SK-N-SH (cell line): ENCODE data around the gene VWC2L. TPM values are rescaled to one million over a fixed set of nuclear protein-coding genes. Genes with fewer than 3 reads are reported as not detected.

Source experiments
- CTCF ChIA-PET: fragments of 300-600, 350-600 bp; formaldehyde crosslinking; extraction: SDS; loops from one replicate; lab custom pipeline; 2021; lab: Yijun Ruan, JAX
- POLR2A ChIA-PET: fragments of 350-600 bp; sonication (Branson Sonifier 250); formaldehyde crosslinking; extraction: SDS; loops from one replicate; lab custom pipeline; 2020; ENCODE audit warnings: antibody characterized with exemption, inconsistent platforms; lab: Yijun Ruan, JAX
- DNase-seq: peaks from one replicate; pipeline ENCODE4 v3.0.0; 2012
- H2AFZ ChIP-seq: fragments of 200-600 bp; sonication (generic); 2 replicates; pipeline ENCODE4 v1.8.1; 2016; ENCODE audit warnings: antibody characterized with exemption, mild to moderate bottlenecking, low read depth
- H3F3A ChIP-seq: fragments of 200-600 bp; sonication (generic); replicated peaks from 2 replicates; pipeline ENCODE3; 2016; ENCODE audit warnings: antibody characterized with exemption, mild to moderate bottlenecking; ENCODE audit not compliant: insufficient read depth
- H3K27ac ChIP-seq, 2 experiments: fragments of 200-500 bp in 1 of 2; fragments of 200-600 bp in 1 of 2; sonication (Bioruptor generic) in 1 of 2; sonication (generic), shearing (Covaris generic) in 1 of 2; 2 replicates each; pipeline versions ENCODE4 v1.5.1 to v1.6.1; 2014 to 2016; ENCODE audit warnings: low read depth in 2 of 2, inconsistent platforms in 1 of 2, low read length in 1 of 2, mild to moderate bottlenecking in 1 of 2, mixed read lengths in 1 of 2
- H3K27me3 ChIP-seq: fragments of 200-600 bp; sonication (generic), shearing (Covaris generic); 2 replicates; pipeline ENCODE4 v1.6.1; 2016; ENCODE audit warnings: mixed run types; ENCODE audit not compliant: insufficient read depth
- H3K36me3 ChIP-seq, 2 experiments: fragments of 200-500 bp in 1 of 2; fragments of 200-600 bp in 1 of 2; sonication (Bioruptor generic) in 1 of 2; sonication (generic) in 1 of 2; replicated peaks in 1 of 2; 2 replicates each; pipeline versions ENCODE3 to v1.5.1; 2014 to 2016; ENCODE audit warnings: low read length in 1 of 2, mild to moderate bottlenecking in 1 of 2; ENCODE audit not compliant: insufficient read depth in 2 of 2, control insufficient read depth in 1 of 2
- H3K4me1 ChIP-seq, 2 experiments: fragments of 200-500 bp in 1 of 2; fragments of 200-600 bp in 1 of 2; sonication (Bioruptor generic) in 1 of 2; sonication (generic), shearing (Covaris generic) in 1 of 2; 2 replicates each; pipeline versions ENCODE4 v1.5.1 to v1.6.1; 2014 to 2016; ENCODE audit warnings: low read depth in 1 of 2, low read length in 1 of 2, mixed run types in 1 of 2; ENCODE audit not compliant: insufficient read depth in 2 of 2, control insufficient read depth in 1 of 2
- H3K4me2 ChIP-seq: fragments of 200-600 bp; sonication (generic), shearing (Covaris generic); 2 replicates; pipeline ENCODE4 v1.6.1; 2017; ENCODE audit warnings: mixed run types
- H3K4me3 ChIP-seq, 2 experiments: fragments of 200-500 bp in 1 of 2; fragments of 200-600 bp in 1 of 2; sonication (Bioruptor generic) in 1 of 2; sonication (generic), shearing (Covaris generic) in 1 of 2; 2 replicates each; pipeline versions ENCODE4 v1.5.1 to v1.8.1; 2014 to 2016; ENCODE audit warnings: low read depth in 2 of 2, inconsistent platforms in 1 of 2, low read length in 1 of 2, mild to moderate bottlenecking in 1 of 2, mixed read lengths in 1 of 2, moderate library complexity in 1 of 2
- H3K79me2 ChIP-seq: fragments of 200-600 bp; sonication (generic); 2 replicates; pipeline ENCODE4 v1.8.1; 2017; ENCODE audit warnings: mild to moderate bottlenecking; ENCODE audit not compliant: insufficient read depth
- H3K9ac ChIP-seq: fragments of 200-600 bp; sonication (generic); 2 replicates; pipeline ENCODE4 v1.6.1; 2017; ENCODE audit warnings: mixed run types
- H3K9me2 ChIP-seq: fragments of 200-600 bp; sonication (generic); 2 replicates; pipeline ENCODE4 v1.6.1; 2017; ENCODE audit warnings: mixed run types
- H3K9me3 ChIP-seq: fragments of 200-600 bp; sonication (generic); 2 replicates; pipeline ENCODE4 v1.6.1; 2017; ENCODE audit warnings: mixed run types, mild to moderate bottlenecking, moderate library complexity
- H4K20me1 ChIP-seq: fragments of 200-600 bp; sonication (generic); 2 replicates; pipeline ENCODE4 v1.6.1; 2017; ENCODE audit warnings: mild to moderate bottlenecking, mixed run types; ENCODE audit not compliant: insufficient read depth
- CHD2 ChIP-seq: fragments of 150-350 bp; IDR thresholded peaks from 2 replicates; pipeline ENCODE4 v1.6.1; 2018; ENCODE audit warnings: low read length; ENCODE audit not compliant: partially characterized antibody
- EP300 ChIP-seq, 2 experiments: IDR thresholded peaks; 2 replicates each; pipeline versions ENCODE4 v1.4.0 to v1.6.1; 2012; ENCODE audit warnings: borderline replicate concordance in 1 of 2, low read depth in 1 of 2, low read length in 1 of 2
- EZH2phosphoT487 ChIP-seq: fragments of 200-600 bp; sonication (generic); IDR thresholded peaks from 2 replicates; pipeline ENCODE4 v1.6.1; 2017; ENCODE audit warnings: low read depth, mixed run types, mild to moderate bottlenecking, antibody characterized with exemption, moderate library complexity, borderline replicate concordance
- FOXJ3 ChIP-seq: sonication (generic); formaldehyde crosslinking; IDR thresholded peaks from 2 replicates; pipeline ENCODE4 v1.5.1; 2020; ENCODE audit warnings: mild to moderate bottlenecking, missing genetic modification reagents
- GABPA ChIP-seq: IDR thresholded peaks from 2 replicates; pipeline ENCODE4 v1.4.0; 2012; ENCODE audit warnings: low read depth, mild to moderate bottlenecking
- JUND ChIP-seq: IDR thresholded peaks from 2 replicates; pipeline ENCODE4 v1.4.0; 2012
- MAX ChIP-seq: IDR thresholded peaks from 2 replicates; pipeline ENCODE4 v1.4.0; 2012; ENCODE audit warnings: low read depth
- MEF2A ChIP-seq: IDR thresholded peaks from 2 replicates; pipeline ENCODE4 v1.4.0; 2012; ENCODE audit warnings: low read depth, borderline replicate concordance
- MXI1 ChIP-seq: IDR thresholded peaks from 2 replicates; pipeline ENCODE4 v1.6.1; 2012; ENCODE audit warnings: mild to moderate bottlenecking, low read depth, low read length, improper control_type of control experiment
- NRF1 ChIP-seq: IDR thresholded peaks from 2 replicates; pipeline ENCODE4 v1.6.1; 2012; ENCODE audit warnings: low read depth, mild to moderate bottlenecking, low read length
- POLR2AphosphoS5 ChIP-seq: IDR thresholded peaks from 2 replicates; pipeline ENCODE4 v1.6.1; 2012; ENCODE audit warnings: low read depth, low read length
- RAD21 ChIP-seq: IDR thresholded peaks from 2 replicates; pipeline ENCODE4 v1.6.1; 2012; ENCODE audit warnings: mild to moderate bottlenecking, low read length
- RCOR1 ChIP-seq: fragments of 150-350 bp; IDR thresholded peaks from 2 replicates; pipeline ENCODE4 v1.6.1; 2017; ENCODE audit warnings: antibody characterized with exemption, low read length
- SIN3A ChIP-seq: IDR thresholded peaks from 2 replicates; pipeline ENCODE4 v1.6.1; 2012; ENCODE audit warnings: low read depth, mild to moderate bottlenecking, low read length, moderate library complexity, borderline replicate concordance
- SMC3 ChIP-seq: IDR thresholded peaks from 2 replicates; pipeline ENCODE4 v1.6.1; 2012; ENCODE audit warnings: low read depth, low read length, improper control_type of control experiment
- TCF12 ChIP-seq: IDR thresholded peaks from 2 replicates; pipeline ENCODE4 v1.4.0; 2012
- TEAD4 ChIP-seq: IDR thresholded peaks from 2 replicates; pipeline ENCODE4 v1.4.0; 2012; ENCODE audit warnings: mild to moderate bottlenecking, borderline replicate concordance; ENCODE audit not compliant: insufficient read depth
- USF2 ChIP-seq: fragments of 150-350 bp; IDR thresholded peaks from 2 replicates; pipeline ENCODE4 v1.6.1; 2017; ENCODE audit warnings: antibody characterized with exemption, low read length, low read depth, borderline replicate concordance
- WGBS: methylation state at CpG from one replicate; pipeline ENCODE4 v1.1.6; 2017; ENCODE audit warnings: low lambda C conversion rate; 5-methylcytosine and 5-hydroxymethylcytosine counted together
- polyA plus RNA-seq, 3 experiments: library from polyadenylated mRNA; depleted of rRNA; stranded (reverse); fragments of >200 nt; gene quantifications; 2 replicates each; pipeline ENCODE4 v1.2.3, GENCODE V29; 2012
- TF ChIP-seq, protein P1 (sequence below): IDR thresholded peaks from 2 replicates; pipeline ENCODE4 v1.4.0; 2012; ENCODE audit warnings: low read depth, borderline replicate concordance
- TF ChIP-seq, protein P2 (sequence below): IDR thresholded peaks from 2 replicates; pipeline ENCODE4; 2012

The VWC2L gene
- polyA plus RNA-seq, 1 of the 3 experiments (the other 2 are of a cell fraction): not detected

- no peaks in the 10 kb centered on the region for H3F3A ChIP-seq
- no peak overlapping the region for H2AFZ ChIP-seq
- no peaks in the 10 kb centered on the region for H3K9me2 ChIP-seq
- ChIA-PET CTCF (no interaction called here), POLR2A (no interaction called here)
- no peak for DNase-seq
- TF ChIP-seq FOXJ3 (CRISPR knock-in tag): no peak
- no peak for TF ChIP-seq SIN3A
- no peak for TF ChIP-seq TEAD4
- no peak for TF ChIP-seq POLR2AphosphoS5
- no peak for TF ChIP-seq MXI1
- 38% methylated on average over 1 of the region's 1 CpG for WGBS
- H3K36me3 ChIP-seq: no peaks in the 10 kb centered on the region
- no peaks in the 10 kb centered on the region for H3K79me2 ChIP-seq
- no peaks in the 10 kb centered on the region for H3K27me3 ChIP-seq
- no peak overlapping the region for H3K4me2 ChIP-seq
- no peak overlapping the region for H3K4me3 ChIP-seq
- H4K20me1 ChIP-seq: no peaks in the 10 kb centered on the region
- H3K9me3 ChIP-seq: no peaks in the 10 kb centered on the region
- no peak overlapping the region for H3K27ac ChIP-seq
- H3K9ac ChIP-seq: no peak overlapping the region
- no peaks in the 10 kb centered on the region for H3K4me1 ChIP-seq
Observed at GRCh38 chr2:214471990-214472389, 61.1 kb downstream of the VWC2L start.

DNA sequence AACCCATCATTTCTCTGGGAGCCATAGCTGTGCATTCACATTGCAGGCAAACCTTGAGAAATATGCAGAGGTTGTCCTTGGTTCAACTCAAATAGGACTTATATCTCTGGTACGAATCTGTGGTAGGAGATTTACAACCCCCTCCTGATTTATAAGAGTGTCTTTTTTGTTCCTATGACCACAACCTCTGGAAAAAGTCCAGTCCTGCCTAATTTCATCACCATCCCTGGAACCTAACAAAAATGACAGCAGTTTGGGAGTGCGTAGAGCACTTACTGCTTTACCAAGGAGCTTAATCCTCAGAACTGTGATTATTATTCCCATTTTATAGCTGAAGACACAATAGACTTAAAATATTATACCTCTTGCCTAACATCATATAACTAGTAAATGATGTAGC is 66.5 kb downstream of the VWC2L start:
- DNase-seq: no peak
- no peak overlapping the region for H3K27ac ChIP-seq
- no peaks in the 10 kb centered on the region for H4K20me1 ChIP-seq
- WGBS: 38% methylated on average over 2 of the region's 2 CpGs
- no peaks in the 10 kb centered on the region for H3K27me3 ChIP-seq
- TF ChIP-seq CHD2: no peak
- no peak for TF ChIP-seq SMC3
- no peak for TF ChIP-seq RCOR1
- no peak for TF ChIP-seq MEF2A
- no peak for TF ChIP-seq POLR2AphosphoS5
- TF ChIP-seq EP300 (IDR thresholded peaks at IDR 0.05; ENCODE audit: borderline replicate concordance in 1 of 2, low read depth in 1 of 2, low read length in 1 of 2): no peak
- no peak for TF ChIP-seq JUND
- no peak for TF ChIP-seq GABPA
- no peak for TF ChIP-seq EZH2phosphoT487
- TF ChIP-seq MAX: no peak
- no peak for TF ChIP-seq NRF1
- TF ChIP-seq, protein P1, sequence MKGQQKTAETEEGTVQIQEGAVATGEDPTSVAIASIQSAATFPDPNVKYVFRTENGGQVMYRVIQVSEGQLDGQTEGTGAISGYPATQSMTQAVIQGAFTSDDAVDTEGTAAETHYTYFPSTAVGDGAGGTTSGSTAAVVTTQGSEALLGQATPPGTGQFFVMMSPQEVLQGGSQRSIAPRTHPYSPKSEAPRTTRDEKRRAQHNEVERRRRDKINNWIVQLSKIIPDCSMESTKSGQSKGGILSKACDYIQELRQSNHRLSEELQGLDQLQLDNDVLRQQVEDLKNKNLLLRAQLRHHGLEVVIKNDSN: no peak
- no peak for TF ChIP-seq SIN3A
- TF ChIP-seq, protein P2, sequence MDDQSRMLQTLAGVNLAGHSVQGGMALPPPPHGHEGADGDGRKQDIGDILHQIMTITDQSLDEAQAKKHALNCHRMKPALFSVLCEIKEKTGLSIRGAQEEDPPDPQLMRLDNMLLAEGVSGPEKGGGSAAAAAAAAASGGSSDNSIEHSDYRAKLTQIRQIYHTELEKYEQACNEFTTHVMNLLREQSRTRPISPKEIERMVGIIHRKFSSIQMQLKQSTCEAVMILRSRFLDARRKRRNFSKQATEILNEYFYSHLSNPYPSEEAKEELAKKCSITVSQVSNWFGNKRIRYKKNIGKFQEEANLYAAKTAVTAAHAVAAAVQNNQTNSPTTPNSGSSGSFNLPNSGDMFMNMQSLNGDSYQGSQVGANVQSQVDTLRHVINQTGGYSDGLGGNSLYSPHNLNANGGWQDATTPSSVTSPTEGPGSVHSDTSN: no peak
- TF ChIP-seq RAD21: no peak
- no peak for TF ChIP-seq TCF12
- no peak for TF ChIP-seq USF2
- no peak for TF ChIP-seq TEAD4
- no peaks in the 10 kb centered on the region for H3K9me2 ChIP-seq
- H3K4me1 ChIP-seq: no peaks in the 10 kb centered on the region
- no peak overlapping the region for H3K4me3 ChIP-seq
- H3K9ac ChIP-seq: no peak overlapping the region
- no peak overlapping the region for H2AFZ ChIP-seq
- CTCF ChIA-PET: interaction anchor here (1.1 kb wide), 1 partner anchor 12 kb away, joined by 4 read pairs; no protein-coding TSS in a partner anchor
- no peaks in the 10 kb centered on the region for H3K9me3 ChIP-seq
- H3K36me3 ChIP-seq: no peaks in the 10 kb centered on the region
- H3K4me2 ChIP-seq: no peak overlapping the region
- no peaks in the 10 kb centered on the region for H3F3A ChIP-seq
- no peaks in the 10 kb centered on the region for H3K79me2 ChIP-seq
- POLR2A ChIA-PET: no interaction called here
